ENCODE data around the gene CACFD1. TPM values are rescaled to one million over a fixed set of nuclear protein-coding genes. Genes with fewer than 3 reads are reported as not detected.
A peak's percentile ranks its signal among the peaks of the same experiment; 100 is the strongest.

Gene CACFD1
- total RNA-seq, 1 donor from 2014 or later, result 34.3 TPM

DNA sequence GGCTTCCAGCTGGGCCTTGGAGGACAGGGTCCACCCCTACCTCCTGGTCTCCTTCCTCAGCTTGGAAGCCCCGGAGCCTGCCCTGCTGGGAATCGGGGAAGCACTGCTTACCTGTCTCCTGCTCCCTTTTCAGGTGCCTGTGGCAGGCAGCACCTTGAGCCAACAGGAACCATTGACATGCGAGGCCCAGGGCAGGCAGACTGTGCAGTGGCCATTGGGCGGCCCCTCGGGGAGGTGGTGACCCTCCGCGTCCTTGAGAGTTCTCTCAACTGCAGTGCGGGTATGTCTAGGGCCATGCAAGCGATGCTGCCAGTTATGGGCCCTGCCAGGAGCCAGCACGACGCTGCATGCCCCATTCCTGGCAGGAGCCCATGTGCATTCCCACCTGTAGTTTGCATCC is 3.8 kb upstream of the CACFD1 start:
- H3K27ac ChIP-seq, result no peak overlapping the region
- intact Hi-C loops (cut with DNase I), result no loop called here
- no peak for DNase-seq
- H3K4me1 ChIP-seq, result peaks cover 14% of the 10 kb centered on the region
- H3K9me3 ChIP-seq, result no peaks in the 10 kb centered on the region
- ATAC-seq, result no peak
- no peak overlapping the region for H3K4me3 ChIP-seq
- H3K27me3 ChIP-seq (ENCODE audit: low read depth), result no peaks in the 10 kb centered on the region
- TF ChIP-seq, protein P1, sequence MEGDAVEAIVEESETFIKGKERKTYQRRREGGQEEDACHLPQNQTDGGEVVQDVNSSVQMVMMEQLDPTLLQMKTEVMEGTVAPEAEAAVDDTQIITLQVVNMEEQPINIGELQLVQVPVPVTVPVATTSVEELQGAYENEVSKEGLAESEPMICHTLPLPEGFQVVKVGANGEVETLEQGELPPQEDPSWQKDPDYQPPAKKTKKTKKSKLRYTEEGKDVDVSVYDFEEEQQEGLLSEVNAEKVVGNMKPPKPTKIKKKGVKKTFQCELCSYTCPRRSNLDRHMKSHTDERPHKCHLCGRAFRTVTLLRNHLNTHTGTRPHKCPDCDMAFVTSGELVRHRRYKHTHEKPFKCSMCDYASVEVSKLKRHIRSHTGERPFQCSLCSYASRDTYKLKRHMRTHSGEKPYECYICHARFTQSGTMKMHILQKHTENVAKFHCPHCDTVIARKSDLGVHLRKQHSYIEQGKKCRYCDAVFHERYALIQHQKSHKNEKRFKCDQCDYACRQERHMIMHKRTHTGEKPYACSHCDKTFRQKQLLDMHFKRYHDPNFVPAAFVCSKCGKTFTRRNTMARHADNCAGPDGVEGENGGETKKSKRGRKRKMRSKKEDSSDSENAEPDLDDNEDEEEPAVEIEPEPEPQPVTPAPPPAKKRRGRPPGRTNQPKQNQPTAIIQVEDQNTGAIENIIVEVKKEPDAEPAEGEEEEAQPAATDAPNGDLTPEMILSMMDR (IDR thresholded peaks at IDR 0.05), result no peak
- H3K36me3 ChIP-seq, result no peaks in the 10 kb centered on the region

DNA sequence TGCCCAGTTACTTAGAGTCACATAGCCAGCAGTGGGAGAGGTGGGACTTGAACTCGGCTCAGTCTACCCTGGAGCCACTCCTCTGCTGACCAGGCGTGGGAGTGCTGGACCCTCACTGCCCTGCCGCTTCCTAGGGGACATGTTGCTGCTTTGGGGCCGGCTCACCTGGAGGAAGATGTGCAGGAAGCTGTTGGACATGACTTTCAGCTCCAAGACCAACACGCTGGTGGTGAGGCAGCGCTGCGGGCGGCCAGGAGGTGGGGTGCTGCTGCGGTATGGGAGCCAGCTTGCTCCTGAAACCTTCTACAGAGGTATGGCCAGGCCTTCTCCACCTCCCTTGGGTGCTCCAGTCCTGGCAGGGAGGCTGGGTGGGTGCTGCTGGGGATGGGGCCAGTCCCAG is 3.4 kb upstream of the CACFD1 start:
- intact Hi-C loops (cut with DNase I), result no loop called here
- no peak for DNase-seq
- peaks cover 16% of the 10 kb centered on the region for H3K4me1 ChIP-seq
- H3K4me3 ChIP-seq, result no peak overlapping the region
- H3K9me3 ChIP-seq, result no peaks in the 10 kb centered on the region
- no peaks in the 10 kb centered on the region for H3K27me3 ChIP-seq (ENCODE audit: low read depth)
- TF ChIP-seq, protein P1 (IDR thresholded peaks at IDR 0.05), result no peak
- ATAC-seq, result no peak
- no peak overlapping the region for H3K27ac ChIP-seq
- no peaks in the 10 kb centered on the region for H3K36me3 ChIP-seq

DNA sequence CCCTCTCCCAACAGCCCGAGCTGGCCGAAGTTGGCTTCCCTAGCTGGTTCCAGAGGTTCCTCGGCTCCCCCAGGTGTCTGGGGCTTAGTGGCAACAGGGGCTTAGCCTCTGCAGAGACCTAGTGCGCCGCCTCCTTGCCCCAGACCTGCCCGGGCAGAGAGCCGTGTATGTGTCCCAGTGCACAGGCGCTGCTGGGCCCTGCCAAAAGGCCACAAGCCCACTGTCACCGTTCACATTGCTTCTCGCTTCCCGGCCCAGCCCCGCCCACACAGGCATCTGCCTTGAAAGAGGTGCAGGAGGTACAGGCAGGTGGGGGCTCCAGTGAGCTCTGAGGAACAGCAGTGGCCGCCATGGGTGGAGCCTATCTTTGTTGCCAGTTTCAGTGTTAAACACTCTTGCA is 2.5 kb upstream of the CACFD1 start:
- intact Hi-C loops (cut with DNase I), result no loop called here
- no peak overlapping the region for H3K4me3 ChIP-seq
- ATAC-seq (no peak), DNase-seq (no peak)
- no peaks in the 10 kb centered on the region for H3K27me3 ChIP-seq (ENCODE audit: low read depth)
- H3K36me3 ChIP-seq, result no peaks in the 10 kb centered on the region
- H3K9me3 ChIP-seq, result no peaks in the 10 kb centered on the region
- peaks cover 16% of the 10 kb centered on the region for H3K4me1 ChIP-seq
- no peak overlapping the region for H3K27ac ChIP-seq
- TF ChIP-seq, protein P1 (IDR thresholded peaks at IDR 0.05), result no peak

DNA sequence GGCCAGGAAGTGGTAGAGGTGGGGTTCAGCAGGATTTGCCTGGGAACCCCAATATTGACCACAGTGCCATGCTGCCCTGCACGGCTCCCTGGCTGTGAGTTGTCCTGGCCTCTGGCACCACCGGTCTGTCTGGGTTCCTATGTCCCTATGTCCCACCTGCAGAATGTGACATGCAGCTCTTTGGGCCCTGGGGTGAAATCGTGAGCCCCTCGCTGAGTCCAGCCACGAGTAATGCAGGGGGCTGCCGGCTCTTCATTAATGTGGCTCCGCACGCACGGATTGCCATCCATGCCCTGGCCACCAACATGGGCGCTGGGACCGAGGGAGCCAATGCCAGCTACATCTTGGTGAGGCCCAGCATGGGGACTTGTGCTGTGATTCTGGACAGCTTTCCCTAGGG is 2.0 kb upstream of the CACFD1 start:
- ATAC-seq (no peak), DNase-seq (no peak)
- Histone ChIP-seq H3K4me1 (peaks cover 16% of the 10 kb centered on the region), H3K9me3 (no peaks in the 10 kb centered on the region), H3K4me3 (no peak overlapping the region), H3K27ac (no peak overlapping the region), H3K27me3 (ENCODE audit: low read depth) (no peaks in the 10 kb centered on the region), H3K36me3 (no peaks in the 10 kb centered on the region)
- TF ChIP-seq, protein P1 (IDR thresholded peaks at IDR 0.05), result no peak
- intact Hi-C loops (cut with DNase I), result no loop called here

DNA sequence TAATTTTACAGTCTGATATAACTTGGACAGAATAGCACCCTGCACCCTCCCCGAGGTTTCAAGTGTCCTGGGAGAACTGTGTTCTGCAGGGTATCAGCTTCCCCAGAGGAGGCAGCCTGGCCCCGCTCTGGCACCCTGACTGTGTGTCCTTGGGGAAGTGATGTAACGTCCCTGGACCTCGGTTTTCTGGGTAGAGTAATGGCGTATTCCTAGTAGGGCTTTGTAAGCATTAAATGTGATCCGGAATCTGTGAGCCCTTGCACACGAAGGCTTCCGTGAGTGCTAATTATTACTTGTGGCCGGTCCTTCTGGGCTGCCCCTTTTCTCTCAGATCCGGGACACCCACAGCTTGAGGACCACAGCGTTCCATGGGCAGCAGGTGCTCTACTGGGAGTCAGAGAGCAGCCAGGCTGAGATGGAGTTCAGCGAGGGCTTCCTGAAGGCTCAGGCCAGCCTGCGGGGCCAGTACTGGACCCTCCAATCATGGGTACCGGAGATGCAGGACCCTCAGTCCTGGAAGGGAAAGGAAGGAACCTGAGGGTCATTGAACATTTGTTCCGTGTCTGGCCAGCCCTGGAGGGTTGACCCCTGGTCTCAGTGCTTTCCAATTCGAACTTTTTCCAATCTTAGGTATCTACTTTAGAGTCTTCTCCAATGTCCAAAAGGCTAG is 1.0 kb upstream of the CACFD1 start:
- DNase-seq (no peak), ATAC-seq (no peak)
- Histone ChIP-seq H3K9me3 (no peaks in the 10 kb centered on the region), H3K4me3 (peak overlapping the region; percentile 79), H3K27me3 (ENCODE audit: low read depth) (no peaks in the 10 kb centered on the region), H3K27ac (no peak overlapping the region), H3K36me3 (no peaks in the 10 kb centered on the region), H3K4me1 (peaks cover 24% of the 10 kb centered on the region)
- intact Hi-C loops (cut with DNase I), result no loop called here
- TF ChIP-seq, protein P1 (IDR thresholded peaks at IDR 0.05), result no peak
